Parathyroid adenoma (tissue), 2 donors: ENCODE measurements around the gene SLC16A6.

ENCODE experiments used
- H2AFZ ChIP-seq: fragments of 300-600 bp; sonication (generic); one replicate; pipeline ENCODE4 v1.7.0; 2017; ENCODE audit warnings: antibody characterized with exemption, mild to moderate bottlenecking
- H3K27ac ChIP-seq: fragments of 300-600 bp; sonication (generic); one replicate; pipeline ENCODE4 v1.7.0; 2017
- H3K27me3 ChIP-seq: fragments of 300-600 bp; sonication (generic); one replicate; pipeline ENCODE4 v1.7.0; 2017; ENCODE audit warnings: low read length; ENCODE audit not compliant: control insufficient read depth, insufficient read depth
- H3K36me3 ChIP-seq: fragments of 300-600 bp; sonication (generic); one replicate; pipeline ENCODE4 v1.7.0; 2017; ENCODE audit warnings: low read length; ENCODE audit not compliant: control insufficient read depth, insufficient read depth
- H3K4me1 ChIP-seq: fragments of 300-600 bp; sonication (generic); one replicate; pipeline ENCODE4 v1.7.0; 2017; ENCODE audit warnings: control low read depth
- H3K4me2 ChIP-seq: fragments of 300-600 bp; sonication (generic); one replicate; pipeline ENCODE4 v1.7.0; 2017; ENCODE audit warnings: low read length
- H3K4me3 ChIP-seq: fragments of 300-600 bp; sonication (generic); one replicate; pipeline ENCODE4 v1.7.0; 2017; ENCODE audit warnings: low read depth, low read length
- H3K79me2 ChIP-seq: fragments of 300-600 bp; sonication (generic); one replicate; pipeline ENCODE4 v1.7.0; 2017; ENCODE audit warnings: control low read depth
- H3K9ac ChIP-seq: fragments of 300-600 bp; sonication (generic); one replicate; pipeline ENCODE4 v1.7.0; 2017; ENCODE audit warnings: mild to moderate bottlenecking
- H3K9me3 ChIP-seq: fragments of 300-600 bp; sonication (generic); one replicate; pipeline ENCODE4 v1.7.0; 2017; ENCODE audit warnings: low read length; ENCODE audit not compliant: control insufficient read depth
- TF ChIP-seq, protein P1 (sequence below): fragments of 300-600 bp; sonication (generic); IDR thresholded peaks from one replicate; pipeline ENCODE4 v1.7.0; 2017; ENCODE audit warnings: antibody characterized with exemption, mild to moderate bottlenecking
- donor health status: primary hyperparathyroidism.

SLC16A6 gene

DNA sequence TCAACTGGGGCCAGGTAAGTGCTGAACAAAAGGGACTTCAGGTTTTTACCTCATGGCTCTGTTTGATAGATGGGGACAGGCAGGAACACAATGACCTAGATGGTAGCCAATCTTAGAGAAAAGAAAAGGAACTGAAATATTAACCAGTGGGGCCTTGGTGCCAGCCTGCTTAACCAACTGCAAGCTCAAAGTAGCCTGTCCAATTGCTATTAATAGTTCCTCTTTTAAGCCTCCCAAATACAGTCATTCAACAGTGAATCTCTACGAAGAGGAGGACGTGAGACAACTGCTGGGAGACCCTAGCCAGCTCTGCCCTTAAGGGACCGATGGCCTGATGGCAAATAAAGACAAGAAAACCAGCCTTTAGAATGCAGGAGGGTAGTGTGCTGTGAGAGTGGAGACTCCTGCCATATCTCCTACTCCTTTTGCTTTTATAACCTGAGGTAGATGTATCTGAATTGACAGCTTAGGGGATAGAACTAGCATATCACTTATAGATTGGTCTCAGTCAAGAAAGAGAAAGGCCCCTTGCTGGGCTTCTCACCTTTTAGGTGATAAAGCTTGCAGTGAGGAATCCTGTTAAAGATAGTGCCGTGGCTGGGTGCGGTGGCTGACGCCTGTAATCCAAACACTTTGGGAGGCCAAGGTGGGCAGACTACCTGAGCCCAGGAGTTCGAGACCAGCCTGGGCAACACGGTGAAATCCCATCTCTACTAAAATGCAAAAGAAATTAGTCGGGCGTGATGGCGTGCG, 28.7 kb upstream of the SLC16A6 start:
- Histone ChIP-seq H3K27ac (no peak overlapping the region), H3K79me2 (no peaks in the 10 kb centered on the region), H3K4me3 (no peak overlapping the region), H3K4me2 (no peak overlapping the region), H3K27me3 (no peaks in the 10 kb centered on the region), H3K9me3 (no peaks in the 10 kb centered on the region), H2AFZ (no peak overlapping the region), H3K36me3 (no peaks in the 10 kb centered on the region), H3K9ac (no peak overlapping the region), H3K4me1 (no peaks in the 10 kb centered on the region)
- TF ChIP-seq, protein P1, sequence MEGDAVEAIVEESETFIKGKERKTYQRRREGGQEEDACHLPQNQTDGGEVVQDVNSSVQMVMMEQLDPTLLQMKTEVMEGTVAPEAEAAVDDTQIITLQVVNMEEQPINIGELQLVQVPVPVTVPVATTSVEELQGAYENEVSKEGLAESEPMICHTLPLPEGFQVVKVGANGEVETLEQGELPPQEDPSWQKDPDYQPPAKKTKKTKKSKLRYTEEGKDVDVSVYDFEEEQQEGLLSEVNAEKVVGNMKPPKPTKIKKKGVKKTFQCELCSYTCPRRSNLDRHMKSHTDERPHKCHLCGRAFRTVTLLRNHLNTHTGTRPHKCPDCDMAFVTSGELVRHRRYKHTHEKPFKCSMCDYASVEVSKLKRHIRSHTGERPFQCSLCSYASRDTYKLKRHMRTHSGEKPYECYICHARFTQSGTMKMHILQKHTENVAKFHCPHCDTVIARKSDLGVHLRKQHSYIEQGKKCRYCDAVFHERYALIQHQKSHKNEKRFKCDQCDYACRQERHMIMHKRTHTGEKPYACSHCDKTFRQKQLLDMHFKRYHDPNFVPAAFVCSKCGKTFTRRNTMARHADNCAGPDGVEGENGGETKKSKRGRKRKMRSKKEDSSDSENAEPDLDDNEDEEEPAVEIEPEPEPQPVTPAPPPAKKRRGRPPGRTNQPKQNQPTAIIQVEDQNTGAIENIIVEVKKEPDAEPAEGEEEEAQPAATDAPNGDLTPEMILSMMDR, result no peak

GRCh38 chr17:68318103-68318991, 27.4 kb upstream of the SLC16A6 start:
- TF ChIP-seq, protein P1, result no peak
- Histone ChIP-seq H3K4me1 (no peaks in the 10 kb centered on the region), H2AFZ (no peak overlapping the region), H3K27me3 (no peaks in the 10 kb centered on the region), H3K9ac (no peak overlapping the region), H3K36me3 (no peaks in the 10 kb centered on the region), H3K4me2 (no peak overlapping the region), H3K79me2 (no peaks in the 10 kb centered on the region), H3K27ac (no peak overlapping the region), H3K9me3 (no peaks in the 10 kb centered on the region), H3K4me3 (no peak overlapping the region)

DNA sequence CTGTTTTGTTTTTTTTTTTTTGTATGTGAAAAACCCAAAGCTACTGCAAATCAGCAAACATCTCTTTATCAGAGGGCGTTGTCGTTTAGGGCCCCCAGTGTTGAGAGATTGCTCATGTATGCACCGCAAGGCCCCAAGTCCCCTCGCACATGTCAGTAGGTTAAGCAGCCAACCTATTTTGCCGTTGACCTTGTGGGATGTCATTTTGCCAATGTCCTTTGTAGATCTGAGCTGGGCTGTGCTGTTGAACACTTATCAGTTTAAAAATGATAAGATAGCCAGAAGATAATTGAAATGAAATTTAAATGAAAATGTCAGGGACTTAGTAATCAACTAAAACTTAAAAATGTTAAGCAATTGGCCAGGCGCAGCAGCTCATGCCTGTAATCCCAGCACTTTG, 26.5 kb upstream of the SLC16A6 start:
- H3K4me3 ChIP-seq, result no peak overlapping the region
- TF ChIP-seq, protein P1, result no peak
- no peaks in the 10 kb centered on the region for H3K9me3 ChIP-seq
- H3K4me2 ChIP-seq, result no peak overlapping the region
- H3K9ac ChIP-seq, result no peak overlapping the region
- H3K27me3 ChIP-seq, result no peaks in the 10 kb centered on the region
- no peak overlapping the region for H3K27ac ChIP-seq
- H3K4me1 ChIP-seq, result no peaks in the 10 kb centered on the region
- H3K79me2 ChIP-seq, result no peaks in the 10 kb centered on the region
- H2AFZ ChIP-seq, result no peak overlapping the region
- no peaks in the 10 kb centered on the region for H3K36me3 ChIP-seq

DNA sequence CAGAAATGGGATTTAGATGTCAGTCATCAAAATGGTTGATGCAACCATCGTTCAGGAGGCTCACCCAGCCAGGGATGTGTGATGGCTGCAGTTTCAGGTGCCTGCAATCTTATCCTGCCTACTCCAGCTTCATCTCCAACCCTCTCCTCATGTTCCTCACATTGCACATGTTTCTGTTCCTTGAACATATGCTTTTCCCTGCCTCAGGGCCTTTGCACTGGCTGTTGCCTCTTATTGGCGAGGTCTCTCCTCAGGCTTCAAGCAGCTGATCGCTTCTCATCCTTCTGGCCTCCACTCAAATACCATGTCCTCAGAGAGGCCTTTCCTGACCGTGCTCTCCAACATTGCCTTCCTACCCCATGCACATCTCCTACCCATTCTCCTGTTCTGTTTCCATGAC, 25.0 kb upstream of the SLC16A6 start:
- Histone ChIP-seq H3K4me1 (no peaks in the 10 kb centered on the region), H3K4me3 (no peak overlapping the region), H2AFZ (no peak overlapping the region), H3K79me2 (no peaks in the 10 kb centered on the region), H3K4me2 (no peak overlapping the region), H3K27me3 (no peaks in the 10 kb centered on the region), H3K27ac (no peak overlapping the region), H3K9me3 (no peaks in the 10 kb centered on the region), H3K9ac (no peak overlapping the region), H3K36me3 (no peaks in the 10 kb centered on the region)
- TF ChIP-seq, protein P1, result no peak
